GM23248 (cell line): ENCODE measurements around the gene PGAP3.

Source experiments
- EZH2 ChIP-seq: fragments of 200-600 bp; sonication (generic); IDR thresholded peaks from 2 replicates; pipeline ENCODE4 v1.6.1; 2018; ENCODE audit warnings: antibody characterized with exemption, mild to moderate bottlenecking; ENCODE audit not compliant: insufficient read depth, poor library complexity, severe bottlenecking
- EZH2phosphoT487 ChIP-seq: fragments of 200-600 bp; sonication (generic); IDR thresholded peaks from 2 replicates; pipeline ENCODE4 v1.6.1; 2018; ENCODE audit warnings: antibody characterized with exemption, moderate library complexity, mild to moderate bottlenecking, low read depth; ENCODE audit not compliant: insufficient read depth

- TF ChIP-seq EZH2 = no peak
- TF ChIP-seq EZH2phosphoT487 = no peak
Measured at GRCh38 chr17:39674179-39674578, 13.7 kb downstream of the PGAP3 start.
